ENCODE measurements around the gene BRME1.

DNA sequence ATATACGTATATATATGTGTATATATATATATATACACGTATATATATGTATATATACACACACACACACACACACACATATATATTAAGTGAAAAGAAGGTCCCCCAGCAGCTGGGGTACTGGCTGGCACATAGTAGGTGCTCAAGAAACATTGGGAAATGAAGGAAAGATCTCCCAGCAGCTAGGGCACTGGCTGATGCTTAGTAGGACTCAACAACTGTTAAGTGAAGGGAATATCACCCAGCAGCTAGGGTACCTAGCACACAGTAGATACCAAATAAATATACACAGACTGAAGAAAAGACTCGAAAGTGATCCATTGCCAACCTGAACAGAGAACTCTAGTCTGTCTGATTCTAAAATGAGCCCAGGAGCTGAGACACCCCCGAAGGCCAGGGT is 20.1 kb upstream of the BRME1 start:
- TF ChIP-seq, protein P1, sequence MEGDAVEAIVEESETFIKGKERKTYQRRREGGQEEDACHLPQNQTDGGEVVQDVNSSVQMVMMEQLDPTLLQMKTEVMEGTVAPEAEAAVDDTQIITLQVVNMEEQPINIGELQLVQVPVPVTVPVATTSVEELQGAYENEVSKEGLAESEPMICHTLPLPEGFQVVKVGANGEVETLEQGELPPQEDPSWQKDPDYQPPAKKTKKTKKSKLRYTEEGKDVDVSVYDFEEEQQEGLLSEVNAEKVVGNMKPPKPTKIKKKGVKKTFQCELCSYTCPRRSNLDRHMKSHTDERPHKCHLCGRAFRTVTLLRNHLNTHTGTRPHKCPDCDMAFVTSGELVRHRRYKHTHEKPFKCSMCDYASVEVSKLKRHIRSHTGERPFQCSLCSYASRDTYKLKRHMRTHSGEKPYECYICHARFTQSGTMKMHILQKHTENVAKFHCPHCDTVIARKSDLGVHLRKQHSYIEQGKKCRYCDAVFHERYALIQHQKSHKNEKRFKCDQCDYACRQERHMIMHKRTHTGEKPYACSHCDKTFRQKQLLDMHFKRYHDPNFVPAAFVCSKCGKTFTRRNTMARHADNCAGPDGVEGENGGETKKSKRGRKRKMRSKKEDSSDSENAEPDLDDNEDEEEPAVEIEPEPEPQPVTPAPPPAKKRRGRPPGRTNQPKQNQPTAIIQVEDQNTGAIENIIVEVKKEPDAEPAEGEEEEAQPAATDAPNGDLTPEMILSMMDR (IDR thresholded peaks at IDR 0.05) = no peak
- no peak for TF ChIP-seq POLR2A (IDR thresholded peaks at IDR 0.05)
- TF ChIP-seq EP300 (IDR thresholded peaks at IDR 0.05) = no peak

All from ovary (tissue), 3 donors.